Smooth muscle cell (in vitro differentiated cells): ENCODE data around the gene LAT. TPM values are rescaled to one million over a fixed set of nuclear protein-coding genes. Genes with fewer than 3 reads are reported as not detected.

Experiments used
- DNase-seq: peaks from one replicate; lab custom pipeline; 2025; ENCODE audit not compliant: unreplicated experiment; lab: John Stamatoyannopoulos, UW
- H2AFZ ChIP-seq: fragments of 200-600 bp; sonication (generic); 2 replicates; pipeline ENCODE4 v1.6.0; 2016; ENCODE audit warnings: antibody characterized with exemption, low read depth, mild to moderate bottlenecking
- H3F3A ChIP-seq: fragments of 200-600 bp; sonication (generic); 2 replicates; pipeline ENCODE4 v1.6.0; 2017; ENCODE audit warnings: antibody characterized with exemption, low read depth
- H3K27ac ChIP-seq: fragments of 200-600 bp; sonication (generic); 2 replicates; pipeline ENCODE4 v1.5.1; 2016; ENCODE audit warnings: low read depth, mild to moderate bottlenecking
- H3K27me3 ChIP-seq: fragments of 200-600 bp; sonication (generic); 2 replicates; pipeline ENCODE4 v1.6.1; 2016; ENCODE audit warnings: low read depth, mild to moderate bottlenecking
- H3K36me3 ChIP-seq: fragments of 200-600 bp; sonication (generic); 2 replicates; pipeline ENCODE4 v1.5.1; 2016; ENCODE audit warnings: low read depth
- H3K4me1 ChIP-seq: fragments of 200-600 bp; sonication (generic); 2 replicates; pipeline ENCODE4 v1.5.1; 2016; ENCODE audit warnings: low read depth
- H3K4me2 ChIP-seq: fragments of 200-600 bp; sonication (generic); 2 replicates; pipeline ENCODE4 v1.6.0; 2016; ENCODE audit warnings: mild to moderate bottlenecking
- H3K4me3 ChIP-seq: fragments of 200-600 bp; sonication (generic); 2 replicates; pipeline ENCODE4 v1.5.1; 2016; ENCODE audit warnings: mild to moderate bottlenecking
- H3K79me2 ChIP-seq: fragments of 200-600 bp; sonication (generic); 2 replicates; pipeline ENCODE4 v1.6.0; 2016; ENCODE audit warnings: low read depth, mild to moderate bottlenecking
- H3K9ac ChIP-seq: fragments of 200-600 bp; sonication (generic); 2 replicates; pipeline ENCODE4 v1.6.0; 2016; ENCODE audit warnings: low read depth
- H3K9me3 ChIP-seq: fragments of 200-600 bp; sonication (generic); replicated peaks from 2 replicates; pipeline ENCODE4 v1.5.1; 2016; ENCODE audit warnings: low read depth
- H4K20me1 ChIP-seq: fragments of 200-600 bp; sonication (generic); 2 replicates; pipeline ENCODE4 v1.6.0; 2016; ENCODE audit warnings: low read depth
- WGBS: methylation state at CpG from one replicate; pipeline ENCODE4 v1.1.7; 2016; ENCODE audit warnings: low lambda C conversion rate; 5-methylcytosine and 5-hydroxymethylcytosine counted together
- polyA plus RNA-seq: library from polyadenylated mRNA; unstranded; fragments of >200 nt; fragmentation: Nextera tagmentation; extraction: Ambion mirVana; gene quantifications from 2 replicates; pipeline ENCODE4 v1.2.1, GENCODE V29; 2016
- total RNA-seq: library from RNA; depleted of rRNA; stranded (reverse); fragments of >200 nt; gene quantifications from 2 replicates; pipeline ENCODE4 v1.2.3, GENCODE V29; 2014
- TF ChIP-seq, protein P1 (sequence below): fragments of 200-600 bp; sonication (generic); IDR thresholded peaks from 2 replicates; pipeline ENCODE4 v1.5.1; 2017; ENCODE audit warnings: borderline replicate concordance, mild to moderate bottlenecking, antibody characterized with exemption; ENCODE audit not compliant: insufficient read depth, poor library complexity, severe bottlenecking

The LAT gene
- total and polyA plus RNA-seq, 2 experiments from 2014 or later = 3.5 to 8.2 TPM

- Histone ChIP-seq H3K9ac (no peak overlapping the region), H3K36me3 (no peaks in the 10 kb centered on the region), H4K20me1 (no peaks in the 10 kb centered on the region), H3K9me3 (no peaks in the 10 kb centered on the region), H3K27me3 (no peaks in the 10 kb centered on the region), H3K4me3 (no peak overlapping the region), H3K4me2 (no peak overlapping the region), H3K79me2 (no peaks in the 10 kb centered on the region), H2AFZ (no peak overlapping the region), H3K27ac (no peak overlapping the region), H3K4me1 (peaks cover under 1% of the 10 kb centered on the region), H3F3A (no peaks in the 10 kb centered on the region)
- TF ChIP-seq, protein P1, sequence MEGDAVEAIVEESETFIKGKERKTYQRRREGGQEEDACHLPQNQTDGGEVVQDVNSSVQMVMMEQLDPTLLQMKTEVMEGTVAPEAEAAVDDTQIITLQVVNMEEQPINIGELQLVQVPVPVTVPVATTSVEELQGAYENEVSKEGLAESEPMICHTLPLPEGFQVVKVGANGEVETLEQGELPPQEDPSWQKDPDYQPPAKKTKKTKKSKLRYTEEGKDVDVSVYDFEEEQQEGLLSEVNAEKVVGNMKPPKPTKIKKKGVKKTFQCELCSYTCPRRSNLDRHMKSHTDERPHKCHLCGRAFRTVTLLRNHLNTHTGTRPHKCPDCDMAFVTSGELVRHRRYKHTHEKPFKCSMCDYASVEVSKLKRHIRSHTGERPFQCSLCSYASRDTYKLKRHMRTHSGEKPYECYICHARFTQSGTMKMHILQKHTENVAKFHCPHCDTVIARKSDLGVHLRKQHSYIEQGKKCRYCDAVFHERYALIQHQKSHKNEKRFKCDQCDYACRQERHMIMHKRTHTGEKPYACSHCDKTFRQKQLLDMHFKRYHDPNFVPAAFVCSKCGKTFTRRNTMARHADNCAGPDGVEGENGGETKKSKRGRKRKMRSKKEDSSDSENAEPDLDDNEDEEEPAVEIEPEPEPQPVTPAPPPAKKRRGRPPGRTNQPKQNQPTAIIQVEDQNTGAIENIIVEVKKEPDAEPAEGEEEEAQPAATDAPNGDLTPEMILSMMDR = no peak
- 82% methylated on average over 15 of the region's 15 CpGs for WGBS
- DNase-seq = no peak
Observed at GRCh38 chr16:29023279-29024277, 38.7 kb downstream of the LAT start.

DNA sequence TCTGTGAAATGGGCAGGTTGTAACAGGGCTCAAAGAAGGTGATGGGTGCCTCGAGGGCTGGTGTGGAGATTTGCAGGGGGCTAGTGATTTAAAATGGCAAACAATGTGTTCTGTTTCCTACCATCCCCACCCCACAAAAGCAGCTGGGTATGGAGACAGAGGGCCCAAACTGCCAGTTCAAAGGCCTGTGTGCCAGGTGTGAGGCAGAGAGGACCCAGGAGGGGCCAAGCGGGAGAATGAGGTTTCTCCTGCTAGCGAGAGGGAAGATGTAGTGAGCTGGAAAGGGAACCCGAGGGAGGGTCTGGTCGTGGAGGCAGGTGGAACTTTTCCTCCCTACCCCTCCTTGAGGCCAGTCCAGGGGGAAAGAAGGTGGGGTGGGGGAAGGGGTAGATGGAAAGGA is 39.4 kb downstream of the LAT start:
- H3K27ac ChIP-seq = no peak overlapping the region
- H4K20me1 ChIP-seq = no peaks in the 10 kb centered on the region
- no peaks in the 10 kb centered on the region for H3K9me3 ChIP-seq
- DNase-seq = no peak
- H3K79me2 ChIP-seq = no peaks in the 10 kb centered on the region
- WGBS = 85% methylated on average over 5 of the region's 5 CpGs
- H3K36me3 ChIP-seq = no peaks in the 10 kb centered on the region
- H3K4me2 ChIP-seq = no peak overlapping the region
- H3K9ac ChIP-seq = no peak overlapping the region
- H3K4me1 ChIP-seq = peaks cover 7% of the 10 kb centered on the region
- no peaks in the 10 kb centered on the region for H3K27me3 ChIP-seq
- H2AFZ ChIP-seq = no peak overlapping the region
- TF ChIP-seq, protein P1 = no peak
- no peaks in the 10 kb centered on the region for H3F3A ChIP-seq
- H3K4me3 ChIP-seq = no peak overlapping the region

DNA sequence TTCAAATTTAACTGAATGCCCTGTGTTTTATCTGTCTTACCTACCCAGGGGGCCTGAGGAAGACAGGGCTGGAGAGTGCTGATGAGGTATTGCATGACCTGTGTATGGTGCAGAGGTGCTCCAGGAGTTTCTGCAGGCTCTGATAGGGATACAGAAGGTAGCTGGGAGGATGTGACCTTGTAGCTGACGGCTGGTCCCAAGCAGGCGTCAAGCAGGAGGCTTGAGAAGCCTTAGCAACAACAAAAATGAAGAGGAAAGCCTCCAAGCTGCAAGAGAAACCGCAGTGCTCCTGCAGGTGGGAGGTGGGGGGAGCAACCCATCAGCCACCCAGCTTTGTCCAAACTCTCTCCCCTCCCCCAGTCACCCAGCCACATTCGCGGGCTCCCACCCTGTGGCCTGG is 40.4 kb downstream of the LAT start:
- WGBS = 89% methylated on average over 5 of the region's 5 CpGs
- no peak overlapping the region for H3K4me3 ChIP-seq

More for the DNA sequence above, 40.4 kb downstream of the LAT start:
- Histone ChIP-seq H2AFZ (no peak overlapping the region), H3K4me1 (peaks cover 9% of the 10 kb centered on the region), H3K27ac (no peak overlapping the region), H3K9ac (no peak overlapping the region), H3K36me3 (no peaks in the 10 kb centered on the region), H3K27me3 (no peaks in the 10 kb centered on the region), H3F3A (no peaks in the 10 kb centered on the region), H4K20me1 (no peaks in the 10 kb centered on the region), H3K79me2 (no peaks in the 10 kb centered on the region), H3K9me3 (no peaks in the 10 kb centered on the region), H3K4me2 (no peak overlapping the region)
- no peak for DNase-seq
- TF ChIP-seq, protein P1 = no peak
